SK-N-MC (cell line): ENCODE measurements around the gene UGT1A7.
"Not testable (repeated sequence)": the region's sequence is repeated elsewhere in the genome, so short reads cannot be mapped to it uniquely, and the experiment has no call there.

Source experiments
- DNase-seq: peaks from one replicate; pipeline ENCODE4 v3.0.0-alpha.2; 2011; ENCODE audit warnings: low read depth, low spot score
- H3K27ac ChIP-seq: fragments of 200-600 bp; sonication (generic); 2 replicates; pipeline ENCODE4 v1.5.1; 2016; ENCODE audit warnings: mixed run types
- H3K36me3 ChIP-seq: fragments of 200-600 bp; sonication (generic); 2 replicates; pipeline ENCODE4 v1.6.1; 2017; ENCODE audit warnings: antibody characterized with exemption, low read length, mixed read lengths; ENCODE audit not compliant: insufficient read depth
- H3K4me3 ChIP-seq: fragments of 200-600 bp; sonication (generic); 2 replicates; pipeline ENCODE4 v1.5.1; 2016
- H3K9ac ChIP-seq: fragments of 200-600 bp; sonication (generic); 2 replicates; pipeline ENCODE4 v1.8.0; 2017; ENCODE audit warnings: mixed run types, mixed read lengths; ENCODE audit not compliant: insufficient read length
- H3K9me3 ChIP-seq: fragments of 200-600 bp; sonication (generic); 2 replicates; pipeline ENCODE4 v1.6.1; 2017; ENCODE audit warnings: low read depth, mild to moderate bottlenecking, antibody characterized with exemption, low read length, moderate library complexity, mixed read lengths
- EZH2 ChIP-seq: fragments of 200-600 bp; sonication (generic); IDR thresholded peaks from one replicate; pipeline ENCODE4 v1.6.1; 2017; ENCODE audit warnings: antibody characterized with exemption
- FOXP2 ChIP-seq: optimal IDR thresholded peaks from 2 replicates; pipeline ENCODE3; 2011; ENCODE audit warnings: mild to moderate bottlenecking, moderate library complexity; ENCODE audit not compliant: insufficient read depth; ENCODE audit errors: extremely low read length, control extremely low read depth
- POLR2AphosphoS5 ChIP-seq: IDR thresholded peaks from 2 replicates; pipeline ENCODE4 v1.6.1; 2012; ENCODE audit warnings: mild to moderate bottlenecking, low read depth, low read length, borderline replicate concordance

Gene UGT1A7

DNA sequence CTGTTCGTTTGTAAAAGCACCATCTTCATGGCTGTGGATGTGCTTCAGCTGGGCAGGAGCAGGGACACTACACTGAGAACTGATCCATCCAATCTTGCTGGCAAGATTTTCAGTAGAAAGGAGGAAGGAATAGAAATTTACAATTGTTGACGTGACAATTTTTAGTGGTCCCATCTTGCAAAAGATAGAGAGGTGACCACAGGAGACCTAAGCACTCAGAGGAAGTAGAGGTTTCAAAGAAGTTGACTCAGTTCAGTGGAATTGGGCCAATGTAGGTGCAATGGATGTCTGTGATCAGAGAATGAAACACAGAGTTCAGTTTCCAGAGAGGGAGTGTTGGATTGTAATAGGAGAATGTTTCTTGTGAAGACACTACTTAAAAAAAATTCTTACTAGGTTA, 32.4 kb downstream of the UGT1A7 start:
- TF ChIP-seq EZH2, result no peak
- no peak for TF ChIP-seq POLR2AphosphoS5
- no peak for TF ChIP-seq FOXP2
- no peaks in the 10 kb centered on the region for H3K36me3 ChIP-seq
- no peak for DNase-seq

DNA sequence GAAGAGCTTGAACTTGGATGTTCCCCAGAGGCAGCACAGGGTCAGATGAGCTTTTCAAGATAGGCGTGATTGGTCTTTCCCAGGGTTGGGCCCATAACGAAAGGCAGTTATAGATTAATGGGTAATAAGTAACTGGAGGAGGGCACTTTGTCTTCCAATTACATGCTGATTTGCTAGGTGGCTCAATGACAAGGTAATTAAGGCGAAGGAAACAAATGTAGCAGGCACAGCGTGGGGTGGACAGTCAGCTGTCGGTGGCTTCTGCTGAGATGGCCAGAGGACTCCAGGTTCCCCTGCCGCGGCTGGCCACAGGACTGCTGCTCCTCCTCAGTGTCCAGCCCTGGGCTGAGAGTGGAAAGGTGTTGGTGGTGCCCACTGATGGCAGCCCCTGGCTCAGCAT, 36.9 kb downstream of the UGT1A7 start, which contains the start of gene UGT1A4:
TSS of gene UGT1A4 (plus strand) at position 185 of the 400 bp plus-strand sequence. CDS start at position 270, 85 bp downstream.
- DNase-seq, result no peak
- Histone ChIP-seq H3K27ac (no peak within 1 kb of the TSS), H3K4me3 (no peak within 1 kb of the TSS), H3K9me3 (no peaks in the 10 kb centered on the region), H3K36me3 (no peaks in the 10 kb centered on the region), H3K9ac (no peak within 1 kb of the TSS)
- no peak for TF ChIP-seq EZH2
- TF ChIP-seq FOXP2, result no peak
- no peak for TF ChIP-seq POLR2AphosphoS5

More for the DNA sequence above, 32.4 kb downstream of the UGT1A7 start:
- no peaks in the 10 kb centered on the region for H3K9me3 ChIP-seq
- no peak overlapping the region for H3K4me3 ChIP-seq
- no peak overlapping the region for H3K27ac ChIP-seq
- H3K9ac ChIP-seq, result no peak overlapping the region

DNA sequence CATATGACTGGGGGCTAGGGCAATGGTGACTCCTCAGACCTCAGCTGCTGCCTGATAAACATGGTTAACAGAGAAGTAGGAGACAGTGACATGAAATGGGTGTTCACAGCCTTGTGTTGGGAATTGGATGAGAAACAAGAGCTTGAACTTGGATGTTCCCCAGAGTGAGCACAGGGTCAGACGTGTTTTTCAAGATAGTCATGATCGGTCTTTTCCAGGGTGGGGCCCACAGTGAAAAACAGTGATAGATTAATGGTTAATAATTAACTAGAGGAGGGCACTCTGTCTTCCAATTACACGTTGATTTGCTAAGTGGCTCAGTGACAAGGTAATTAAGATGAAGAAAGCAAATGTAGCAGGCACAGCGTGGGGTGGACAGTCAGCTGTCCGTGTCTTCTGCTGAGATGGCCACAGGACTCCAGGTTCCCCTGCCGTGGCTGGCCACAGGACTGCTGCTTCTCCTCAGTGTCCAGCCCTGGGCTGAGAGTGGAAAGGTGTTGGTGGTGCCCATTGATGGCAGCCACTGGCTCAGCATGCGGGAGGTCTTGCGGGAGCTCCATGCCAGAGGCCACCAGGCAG, 47.1 kb downstream of the UGT1A7 start, which contains the start of gene UGT1A3:
TSS of gene UGT1A3 (plus strand) at position 320 of the 579 bp plus-strand sequence. CDS start at position 405, 85 bp downstream.
- no peak within 1 kb of the TSS for H3K9ac ChIP-seq
- no peak for TF ChIP-seq FOXP2
- H3K4me3 ChIP-seq, result no peak within 1 kb of the TSS
- H3K9me3 ChIP-seq, result no peaks in the 10 kb centered on the region
- no peaks in the 10 kb centered on the region for H3K36me3 ChIP-seq
- no peak for DNase-seq
- no peak within 1 kb of the TSS for H3K27ac ChIP-seq

DNA sequence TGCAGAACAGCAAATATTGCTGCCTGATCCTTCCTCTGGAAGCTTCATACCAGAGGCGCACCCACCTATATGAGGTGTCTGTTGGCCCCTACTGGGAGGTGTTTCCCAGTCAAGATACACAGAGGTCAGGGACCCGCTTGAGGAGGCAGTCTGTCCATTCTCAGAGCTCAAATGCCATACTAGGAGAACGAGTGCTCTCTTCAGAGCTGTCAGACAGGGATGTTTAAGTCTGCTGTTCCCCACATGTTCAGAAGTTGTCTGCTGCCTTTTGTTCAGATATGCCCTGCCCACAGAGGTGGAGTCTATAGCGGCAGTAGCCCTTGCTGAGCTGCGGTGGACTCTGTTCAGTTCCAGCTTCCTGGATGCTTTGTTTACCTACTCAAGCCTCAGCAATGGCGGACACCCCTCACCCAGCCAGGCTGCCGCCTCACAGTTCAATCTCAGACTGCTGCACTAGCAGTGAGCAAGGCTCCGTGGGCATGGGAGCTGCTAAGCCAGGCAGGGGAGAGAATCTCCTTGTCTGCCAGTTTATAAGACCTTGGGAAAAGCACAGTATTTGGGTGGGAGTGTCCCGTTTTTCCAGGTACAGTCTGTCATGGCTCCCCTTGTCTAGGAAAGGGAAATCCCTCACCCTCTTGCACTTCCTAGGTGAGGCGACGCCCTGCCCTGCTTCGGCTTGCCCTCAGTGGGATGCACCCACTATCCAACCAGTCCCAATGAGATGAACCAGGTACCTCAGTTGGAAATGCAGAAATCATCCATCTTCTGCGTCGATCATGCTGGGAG, 55.4 kb downstream of the UGT1A7 start:
- H3K36me3 ChIP-seq, result not testable (repeated sequence)

DNA sequence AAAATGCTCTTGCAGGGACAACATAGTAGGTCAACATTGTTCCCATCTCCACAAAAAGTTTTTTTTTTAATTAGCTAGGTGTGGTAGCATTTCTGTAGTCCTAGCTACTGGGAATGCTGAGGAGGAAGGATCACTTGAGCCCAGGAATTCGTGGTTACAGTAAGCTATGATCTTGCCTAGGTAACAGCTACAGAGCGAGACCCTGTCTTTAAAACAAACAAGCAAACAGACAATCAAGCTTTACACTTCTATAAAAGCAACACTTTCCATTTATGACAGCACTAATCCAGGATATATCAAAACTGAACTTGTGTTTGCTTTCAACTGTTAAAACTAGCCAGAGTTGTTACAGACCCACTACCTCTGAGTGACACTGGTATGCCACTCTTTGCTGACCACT, 59.2 kb downstream of the UGT1A7 start:
- no peak for DNase-seq
- Histone ChIP-seq H3K27ac (no peak overlapping the region), H3K36me3 (no peaks in the 10 kb centered on the region), H3K9ac (no peak overlapping the region), H3K4me3 (no peak overlapping the region), H3K9me3 (no peaks in the 10 kb centered on the region)
- TF ChIP-seq FOXP2 (no peak), EZH2 (no peak), POLR2AphosphoS5 (no peak)

More for the DNA sequence above, 55.4 kb downstream of the UGT1A7 start:
- H3K9me3 ChIP-seq, H3K9ac ChIP-seq, H3K4me3 ChIP-seq, H3K27ac ChIP-seq, DNase-seq: not testable (repeated sequence)

DNA sequence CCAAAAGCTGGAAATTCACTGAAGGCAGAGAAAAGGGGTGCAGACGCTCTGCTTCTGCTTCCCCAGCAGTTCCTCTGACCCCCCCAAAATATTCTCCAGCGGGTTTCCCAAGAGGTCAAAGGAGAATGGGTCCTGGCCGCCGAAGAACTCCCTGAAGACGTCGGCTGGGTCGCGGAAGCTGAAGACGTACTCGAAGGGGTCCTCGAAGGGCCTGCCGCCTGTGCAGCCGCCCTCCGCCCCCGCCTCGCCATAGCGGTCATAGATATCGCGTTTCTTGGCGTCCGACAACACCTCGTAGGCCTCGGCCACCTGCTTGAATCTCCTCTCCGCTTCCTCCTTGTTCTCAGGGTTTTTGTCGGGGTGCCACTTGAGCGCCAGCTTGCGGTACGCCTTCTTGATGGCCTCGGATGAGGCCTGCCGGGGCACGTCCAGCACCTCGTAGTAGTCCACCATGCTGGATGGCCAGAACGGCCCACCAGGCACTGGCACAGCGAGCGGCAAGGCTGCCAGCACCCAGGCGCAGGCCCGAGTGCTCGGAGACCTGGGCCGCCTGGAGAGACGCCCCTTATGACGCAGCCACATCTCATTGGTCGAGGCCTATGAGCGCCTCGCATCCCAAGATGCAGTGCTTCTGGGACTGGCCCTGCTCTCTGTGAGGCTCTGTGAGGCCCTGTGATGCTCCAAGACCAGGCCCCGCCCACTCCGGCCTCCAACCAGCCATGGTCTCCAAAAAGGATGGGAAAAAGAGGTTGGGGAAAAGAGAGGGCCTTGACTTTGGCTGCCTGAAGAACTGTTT, 62.0 kb downstream of the UGT1A7 start:
- Histone ChIP-seq H3K9me3 (no peaks in the 10 kb centered on the region), H3K36me3 (no peaks in the 10 kb centered on the region), H3K4me3 (no peak overlapping the region), H3K9ac (no peak overlapping the region), H3K27ac (no peak overlapping the region)
- TF ChIP-seq POLR2AphosphoS5 (no peak), EZH2 (no peak), FOXP2 (no peak)
- no peak for DNase-seq

DNA sequence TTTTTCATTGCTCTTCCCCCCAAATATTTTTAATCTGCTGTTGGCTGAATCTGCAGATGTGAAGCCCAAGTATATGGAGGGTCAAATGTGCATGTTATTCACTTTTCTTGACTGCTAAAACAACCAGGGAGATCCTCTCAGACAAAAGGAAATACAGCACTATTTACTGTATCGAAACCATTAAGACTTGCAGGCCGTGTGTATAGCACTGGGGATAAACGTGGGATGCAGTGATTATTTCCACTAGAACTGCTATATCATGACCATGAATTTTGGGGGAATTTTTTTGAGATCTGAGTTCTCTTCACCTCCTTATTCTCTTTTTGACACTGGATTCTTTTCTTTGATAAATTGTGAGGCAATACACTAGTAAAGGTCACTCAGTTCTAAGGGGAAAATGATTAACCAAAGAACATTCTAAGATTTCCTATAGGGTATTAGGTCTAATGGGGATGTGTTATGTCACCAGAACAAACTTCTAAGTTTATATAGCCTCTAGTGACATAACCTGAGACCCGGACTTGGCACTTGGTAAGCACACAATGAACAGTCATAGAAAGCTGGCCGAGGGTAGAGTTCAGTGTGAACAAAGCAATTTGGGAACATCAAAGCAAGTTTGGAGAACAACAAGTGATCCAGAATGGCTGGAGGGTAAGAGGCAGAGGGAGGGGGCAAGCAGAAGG, 63.5 kb downstream of the UGT1A7 start:
- TF ChIP-seq FOXP2 (no peak), POLR2AphosphoS5 (no peak), EZH2 (no peak)
- no peak overlapping the region for H3K4me3 ChIP-seq
- DNase-seq, result no peak
- H3K9ac ChIP-seq, result no peak overlapping the region
- H3K9me3 ChIP-seq, result no peaks in the 10 kb centered on the region
- no peak overlapping the region for H3K27ac ChIP-seq
- no peaks in the 10 kb centered on the region for H3K36me3 ChIP-seq

DNA sequence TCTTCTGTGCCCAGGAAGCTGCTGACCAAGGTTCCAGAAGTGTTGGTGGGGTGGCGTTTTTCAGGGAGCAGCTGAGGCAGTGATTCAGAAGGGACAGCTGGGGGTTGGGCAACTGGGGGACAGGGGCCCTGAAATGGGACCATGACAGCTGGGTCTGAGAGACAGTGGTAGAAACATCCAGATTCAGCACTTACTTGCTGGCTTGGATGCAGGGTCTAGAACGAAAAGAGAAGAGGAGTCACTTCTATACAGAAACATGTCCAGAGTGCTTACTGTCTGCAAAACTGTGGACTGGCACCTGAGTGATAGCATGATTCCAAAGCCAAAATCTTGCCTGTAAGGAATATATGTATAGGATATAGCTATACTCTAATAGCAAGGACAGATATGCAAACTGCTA, 64.1 kb downstream of the UGT1A7 start:
- H3K4me3 ChIP-seq, H3K9ac ChIP-seq, H3K27ac ChIP-seq, H3K36me3 ChIP-seq, DNase-seq, H3K9me3 ChIP-seq: not testable (repeated sequence)
